ENCODE results near the gene GCN1. TPM values are rescaled to one million over a fixed set of nuclear protein-coding genes. Genes with fewer than 3 reads are reported as not detected.
"Not testable (repeated sequence)": the region's sequence is repeated elsewhere in the genome, so short reads cannot be mapped to it uniquely, and the experiment has no call there.

The GCN1 gene
- total RNA-seq, 1 donor = 156 TPM

DNA sequence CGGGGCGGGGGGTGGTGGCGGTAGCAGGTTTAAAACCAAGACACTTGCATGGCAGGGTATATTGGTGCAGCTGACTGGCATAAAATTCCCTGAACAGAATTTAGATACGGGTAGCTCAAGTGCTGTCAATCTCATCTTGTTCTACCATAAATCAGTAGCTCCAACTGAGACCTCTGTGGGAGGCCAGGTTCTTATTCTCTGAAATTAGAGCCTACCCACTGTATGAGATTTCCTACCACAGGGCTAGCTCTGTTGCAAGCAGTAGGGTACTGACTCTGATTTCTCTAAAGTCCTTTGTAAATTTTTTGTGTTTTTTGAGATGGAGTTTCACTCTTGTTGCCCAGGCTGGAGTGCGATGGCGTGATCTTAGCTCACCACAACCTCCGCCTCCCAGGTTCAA, 9.7 kb upstream of the GCN1 start:
- H3K4me3 ChIP-seq (ENCODE audit: low read depth, low read length) = no peak overlapping the region
- DNase-seq (ENCODE audit: low read depth) = no peak
- TF ChIP-seq, protein P1, sequence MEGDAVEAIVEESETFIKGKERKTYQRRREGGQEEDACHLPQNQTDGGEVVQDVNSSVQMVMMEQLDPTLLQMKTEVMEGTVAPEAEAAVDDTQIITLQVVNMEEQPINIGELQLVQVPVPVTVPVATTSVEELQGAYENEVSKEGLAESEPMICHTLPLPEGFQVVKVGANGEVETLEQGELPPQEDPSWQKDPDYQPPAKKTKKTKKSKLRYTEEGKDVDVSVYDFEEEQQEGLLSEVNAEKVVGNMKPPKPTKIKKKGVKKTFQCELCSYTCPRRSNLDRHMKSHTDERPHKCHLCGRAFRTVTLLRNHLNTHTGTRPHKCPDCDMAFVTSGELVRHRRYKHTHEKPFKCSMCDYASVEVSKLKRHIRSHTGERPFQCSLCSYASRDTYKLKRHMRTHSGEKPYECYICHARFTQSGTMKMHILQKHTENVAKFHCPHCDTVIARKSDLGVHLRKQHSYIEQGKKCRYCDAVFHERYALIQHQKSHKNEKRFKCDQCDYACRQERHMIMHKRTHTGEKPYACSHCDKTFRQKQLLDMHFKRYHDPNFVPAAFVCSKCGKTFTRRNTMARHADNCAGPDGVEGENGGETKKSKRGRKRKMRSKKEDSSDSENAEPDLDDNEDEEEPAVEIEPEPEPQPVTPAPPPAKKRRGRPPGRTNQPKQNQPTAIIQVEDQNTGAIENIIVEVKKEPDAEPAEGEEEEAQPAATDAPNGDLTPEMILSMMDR (IDR thresholded peaks at IDR 0.05; ENCODE audit: insufficient read depth, low read length) = no peak

DNA sequence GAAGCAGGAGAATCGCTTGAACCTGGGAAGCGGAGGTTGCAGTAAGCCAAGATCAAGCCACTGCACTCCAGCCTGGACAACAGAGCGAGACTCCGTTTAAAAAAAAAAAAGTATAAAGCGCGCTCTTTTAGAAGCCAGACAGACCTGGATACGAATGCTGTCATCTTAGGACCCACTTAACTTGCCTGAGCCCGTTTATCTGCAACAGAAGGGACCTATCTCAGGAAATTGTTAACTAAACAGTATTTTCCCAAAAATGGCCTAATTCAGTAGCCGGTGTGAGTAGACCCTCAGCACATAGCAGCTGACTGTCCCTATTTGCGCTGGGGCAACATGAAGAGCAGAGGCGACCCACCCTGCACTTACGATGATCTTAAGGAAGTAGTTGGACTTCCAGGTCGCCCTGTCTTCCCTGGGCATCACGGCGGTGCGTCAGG, 5.9 kb upstream of the GCN1 start:
- peak overlapping the region; percentile 99 for H3K4me3 ChIP-seq (ENCODE audit: low read depth, low read length)
- TF ChIP-seq, protein P1 (IDR thresholded peaks at IDR 0.05; ENCODE audit: insufficient read depth, low read length) = no peak
- DNase-seq (ENCODE audit: low read depth) = no peak

DNA sequence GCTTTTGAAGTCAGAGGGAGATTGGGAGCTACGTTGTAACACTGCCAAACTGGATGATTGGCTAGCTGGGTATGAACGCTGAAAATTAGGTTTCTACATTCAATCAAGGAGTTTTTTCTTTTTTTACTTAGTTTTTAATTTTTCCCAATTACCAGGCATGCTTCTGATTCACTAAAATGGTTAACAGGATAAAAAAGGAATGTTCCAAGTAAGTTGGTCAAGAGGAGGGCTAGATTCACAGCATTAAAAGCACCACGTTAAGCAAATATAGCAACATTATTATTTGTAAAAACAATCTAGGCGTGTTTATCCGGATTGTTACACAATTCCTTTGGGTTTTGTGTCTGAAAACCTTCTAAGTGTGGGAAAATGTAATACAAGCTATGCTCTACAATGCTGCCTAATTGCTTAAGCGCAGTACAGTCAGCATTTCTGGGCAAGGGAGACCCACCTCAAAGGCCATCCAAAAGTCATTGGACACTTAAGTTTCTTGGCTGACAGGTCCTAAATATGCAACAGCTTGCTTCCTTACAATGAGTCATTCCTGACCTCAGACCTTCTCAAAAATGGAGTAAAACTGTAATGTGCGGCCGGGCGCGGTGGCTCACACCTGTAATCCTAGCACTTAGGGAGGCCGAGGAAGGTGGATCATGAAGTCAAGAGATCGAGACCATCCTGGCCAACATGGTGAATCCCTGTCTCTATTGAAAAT, 5.2 kb upstream of the GCN1 start:
- TF ChIP-seq, protein P1 (IDR thresholded peaks at IDR 0.05; ENCODE audit: insufficient read depth, low read length) = no peak

DNA sequence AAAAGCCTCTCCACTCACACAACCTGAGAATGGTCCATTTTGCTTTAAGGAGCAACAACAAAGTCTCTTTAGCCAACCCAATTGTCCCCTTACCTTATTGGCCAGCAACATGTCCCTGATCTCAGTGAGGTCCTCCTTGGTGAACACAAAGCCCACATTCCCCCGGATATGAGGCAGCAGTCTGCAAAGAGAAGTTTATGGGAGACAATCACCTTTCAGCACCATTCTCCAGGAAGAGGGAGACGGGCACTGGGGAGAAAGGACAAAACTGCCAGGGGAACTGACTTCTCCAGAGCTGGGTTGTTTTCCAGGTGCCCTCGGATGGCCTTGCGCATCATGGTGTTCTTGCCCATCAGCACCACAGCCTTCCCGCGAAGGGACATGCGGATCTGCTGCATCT, 4.5 kb upstream of the GCN1 start:
- DNase-seq (ENCODE audit: low read depth) = no peak
- TF ChIP-seq, protein P1 (IDR thresholded peaks at IDR 0.05; ENCODE audit: insufficient read depth, low read length) = no peak
- H3K4me3 ChIP-seq (ENCODE audit: low read depth, low read length) = peak overlapping the region; percentile 99

More for the DNA sequence above, 5.2 kb upstream of the GCN1 start:
- peak; percentile 98 for DNase-seq (ENCODE audit: low read depth)
- peak overlapping the region; percentile 99 for H3K4me3 ChIP-seq (ENCODE audit: low read depth, low read length)

DNA sequence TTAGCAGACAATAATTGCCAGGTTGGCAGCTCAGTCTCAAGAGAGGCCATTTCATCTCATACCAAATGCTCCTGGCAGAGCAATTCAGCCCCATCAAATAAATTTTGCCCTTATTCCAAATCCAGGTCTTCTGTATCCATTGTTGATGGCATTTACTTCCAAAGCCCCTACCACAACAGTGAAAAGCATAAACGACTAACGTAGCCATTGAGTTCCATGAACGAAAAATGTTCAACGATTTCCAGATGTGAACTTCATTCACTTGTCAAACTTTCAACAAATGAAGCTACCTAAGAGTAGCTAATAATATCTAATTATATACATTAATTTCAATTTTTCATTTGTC, 3.0 kb upstream of the GCN1 start:
- no peak for DNase-seq (ENCODE audit: low read depth)
- TF ChIP-seq, protein P1 (IDR thresholded peaks at IDR 0.05; ENCODE audit: insufficient read depth, low read length) = no peak

DNA sequence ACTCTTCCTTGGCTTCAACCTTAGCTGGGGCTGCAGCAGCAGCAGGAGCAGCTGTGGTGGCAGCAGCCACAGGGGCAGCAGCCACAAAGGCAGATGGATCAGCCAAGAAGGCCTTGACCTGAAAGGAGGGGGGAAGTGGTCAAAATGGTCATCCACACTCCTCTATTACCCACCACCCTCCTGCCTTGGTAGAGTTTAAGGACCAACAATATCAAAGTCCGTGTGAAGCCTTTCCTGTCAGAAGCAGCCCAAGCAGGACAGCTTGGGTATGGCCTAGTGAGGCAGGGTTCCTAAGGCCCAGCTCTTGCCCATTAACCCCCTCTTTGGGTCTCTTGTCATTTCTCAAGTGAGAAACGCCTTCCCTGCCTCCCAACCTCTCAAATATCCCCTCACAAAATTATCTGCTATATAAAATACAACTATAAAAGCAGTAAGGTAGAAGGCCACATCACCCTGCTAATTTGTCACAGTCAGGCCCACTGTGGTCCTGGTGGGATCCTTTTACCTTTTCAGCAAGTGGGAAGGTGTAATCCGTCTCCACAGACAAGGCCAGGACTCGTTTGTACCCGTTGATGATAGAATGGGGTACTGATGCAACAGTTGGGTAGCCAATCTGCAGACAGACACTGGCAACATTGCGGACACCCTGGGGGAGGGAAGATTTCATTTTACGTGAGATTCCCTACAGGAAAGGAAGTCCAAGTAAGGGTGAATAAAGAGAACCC, 2.5 kb upstream of the GCN1 start:
- H3K4me3 ChIP-seq (ENCODE audit: low read depth, low read length) = peak overlapping the region; percentile 22
- not testable (repeated sequence) for DNase-seq (ENCODE audit: low read depth)

More for the DNA sequence above, 3.0 kb upstream of the GCN1 start:
- H3K4me3 ChIP-seq (ENCODE audit: low read depth, low read length) = peak overlapping the region; percentile 22

DNA sequence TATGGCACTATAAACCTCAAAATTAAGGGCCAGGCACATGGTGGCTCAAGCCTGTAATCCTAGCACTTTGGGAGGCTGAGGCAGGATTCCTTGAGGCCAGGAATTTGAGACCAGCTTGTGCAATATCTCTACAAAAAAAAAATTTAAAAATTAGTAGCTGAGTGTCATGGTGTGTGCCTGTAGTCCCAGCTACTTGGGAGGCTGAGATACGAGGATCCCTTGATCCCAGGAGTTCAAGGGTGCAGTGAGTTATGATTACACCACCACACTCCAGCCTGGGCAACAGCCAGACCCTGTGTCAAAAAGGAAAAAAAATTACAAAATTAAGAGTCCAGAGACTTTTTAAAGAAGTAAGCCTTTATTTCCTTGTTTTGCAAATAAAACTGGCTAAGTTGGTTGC, 1.8 kb upstream of the GCN1 start:
- TF ChIP-seq, protein P1 (IDR thresholded peaks at IDR 0.05; ENCODE audit: insufficient read depth, low read length) = no peak
- no peak overlapping the region for H3K4me3 ChIP-seq (ENCODE audit: low read depth, low read length)
- DNase-seq (ENCODE audit: low read depth) = peak; percentile 16

All from fibroblast of the aortic adventitia (primary cell).